SK-N-SH treated with all-trans-retinoic acid at 6 μM for 48 hours (cell line): ENCODE data around the gene MRPL17.

ENCODE experiments used
- ARNTL ChIP-seq: fragments of 450-650 bp; formaldehyde crosslinking; IDR thresholded peaks from 2 replicates; pipeline ENCODE4 v1.5.0; 2020; ENCODE audit warnings: low read depth, mild to moderate bottlenecking, moderate library complexity, borderline replicate concordance
- BACH2 ChIP-seq: fragments of 250-450 bp; sonication (Bioruptor Pico); IDR thresholded peaks from 2 replicates; pipeline ENCODE4 v1.9.0; 2021; ENCODE audit warnings: mild to moderate bottlenecking, borderline replicate concordance
- CSDC2 ChIP-seq: fragments of 250-450 bp; sonication (Bioruptor Pico); IDR thresholded peaks from 2 replicates; pipeline ENCODE4 v1.5.0; 2020; ENCODE audit warnings: mild to moderate bottlenecking, moderate library complexity
- PPARA ChIP-seq: fragments of 250-450 bp; sonication (Bioruptor Pico); IDR thresholded peaks from 2 replicates; pipeline ENCODE4 v1.5.0; 2020; ENCODE audit warnings: mild to moderate bottlenecking, borderline replicate concordance
- ZC3H10 ChIP-seq: fragments of 250-450 bp; sonication (Bioruptor Pico); IDR thresholded peaks from 2 replicates; pipeline ENCODE4 v1.5.1; 2021; ENCODE audit warnings: mild to moderate bottlenecking, moderate library complexity
- ZFP3 ChIP-seq: fragments of 250-450 bp; sonication (Bioruptor Pico); IDR thresholded peaks from 2 replicates; pipeline ENCODE4 v1.5.0; 2020; ENCODE audit warnings: mild to moderate bottlenecking, moderate library complexity
- ZNF70 ChIP-seq: fragments of 450-650 bp; formaldehyde crosslinking; IDR thresholded peaks from 2 replicates; pipeline ENCODE4 v1.5.0; 2020; ENCODE audit warnings: mild to moderate bottlenecking, moderate library complexity
- TF ChIP-seq, protein P1 (sequence below): fragments of 250-450 bp; sonication (Bioruptor Pico); IDR thresholded peaks from 2 replicates; pipeline ENCODE4 v1.5.1; 2020; ENCODE audit warnings: low read depth, mild to moderate bottlenecking, moderate library complexity
- TF ChIP-seq, protein P2 (sequence below): fragments of 250-450 bp; sonication (Bioruptor Pico); IDR thresholded peaks from 2 replicates; pipeline ENCODE4 v1.8.0; 2021; ENCODE audit warnings: low read depth, mild to moderate bottlenecking, moderate library complexity, borderline replicate concordance

DNA sequence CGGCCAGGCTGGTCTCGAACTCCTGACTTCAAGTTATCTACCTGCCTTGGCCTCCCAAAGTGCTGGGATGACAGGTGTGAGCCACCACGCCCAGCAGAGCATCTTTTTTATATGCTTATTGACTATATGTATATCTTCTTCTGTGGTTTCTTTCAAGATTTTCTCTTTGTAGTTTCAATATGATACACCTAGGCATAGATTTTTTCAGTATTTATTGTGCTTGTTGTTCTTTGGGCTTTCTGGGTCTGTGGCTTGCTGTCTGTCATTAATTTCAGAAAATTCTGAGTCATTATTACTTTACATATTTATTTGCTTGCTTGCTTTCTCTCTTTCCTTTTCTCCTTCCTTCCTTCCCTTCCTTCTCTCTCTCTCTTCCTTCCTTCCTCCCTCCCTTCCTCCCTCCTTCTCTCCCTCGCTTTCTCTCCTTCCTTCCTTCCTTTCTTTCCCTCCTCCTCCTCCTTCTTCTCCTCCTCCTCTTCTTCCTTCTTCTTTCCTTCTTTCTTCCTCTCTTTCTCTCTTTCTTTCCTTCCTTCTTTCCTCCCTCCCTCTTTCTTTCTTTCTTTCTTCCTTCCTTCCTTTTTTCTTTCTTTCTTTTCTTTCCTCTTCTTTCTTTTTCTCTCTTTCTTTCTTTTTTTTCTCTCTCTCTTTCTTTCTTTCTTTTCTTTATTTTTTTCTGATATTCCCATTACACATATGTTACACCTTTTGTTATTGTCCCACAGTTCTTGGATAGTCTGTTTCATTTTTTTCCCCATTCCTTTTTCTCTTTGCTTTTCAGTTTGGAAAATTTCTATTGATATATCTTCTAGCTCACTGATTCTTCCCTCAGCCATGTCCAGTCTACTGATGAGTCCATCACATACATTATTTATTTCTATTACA, 16.6 kb downstream of the MRPL17 start:
- TF ChIP-seq ZFP3 (CRISPR knock-in tag) (no peak), PPARA (CRISPR knock-in tag) (no peak), ZC3H10 (CRISPR knock-in tag) (no peak), BACH2 (CRISPR knock-in tag) (no peak), ARNTL (no peak), CSDC2 (CRISPR knock-in tag) (no peak), ZNF70 (CRISPR knock-in tag) (no peak)
- TF ChIP-seq, protein P1, sequence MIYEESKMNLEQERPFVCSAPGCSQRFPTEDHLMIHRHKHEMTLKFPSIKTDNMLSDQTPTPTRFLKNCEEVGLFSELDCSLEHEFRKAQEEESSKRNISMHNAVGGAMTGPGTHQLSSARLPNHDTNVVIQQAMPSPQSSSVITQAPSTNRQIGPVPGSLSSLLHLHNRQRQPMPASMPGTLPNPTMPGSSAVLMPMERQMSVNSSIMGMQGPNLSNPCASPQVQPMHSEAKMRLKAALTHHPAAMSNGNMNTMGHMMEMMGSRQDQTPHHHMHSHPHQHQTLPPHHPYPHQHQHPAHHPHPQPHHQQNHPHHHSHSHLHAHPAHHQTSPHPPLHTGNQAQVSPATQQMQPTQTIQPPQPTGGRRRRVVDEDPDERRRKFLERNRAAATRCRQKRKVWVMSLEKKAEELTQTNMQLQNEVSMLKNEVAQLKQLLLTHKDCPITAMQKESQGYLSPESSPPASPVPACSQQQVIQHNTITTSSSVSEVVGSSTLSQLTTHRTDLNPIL (CRISPR knock-in tag): no peak
- TF ChIP-seq, protein P2, sequence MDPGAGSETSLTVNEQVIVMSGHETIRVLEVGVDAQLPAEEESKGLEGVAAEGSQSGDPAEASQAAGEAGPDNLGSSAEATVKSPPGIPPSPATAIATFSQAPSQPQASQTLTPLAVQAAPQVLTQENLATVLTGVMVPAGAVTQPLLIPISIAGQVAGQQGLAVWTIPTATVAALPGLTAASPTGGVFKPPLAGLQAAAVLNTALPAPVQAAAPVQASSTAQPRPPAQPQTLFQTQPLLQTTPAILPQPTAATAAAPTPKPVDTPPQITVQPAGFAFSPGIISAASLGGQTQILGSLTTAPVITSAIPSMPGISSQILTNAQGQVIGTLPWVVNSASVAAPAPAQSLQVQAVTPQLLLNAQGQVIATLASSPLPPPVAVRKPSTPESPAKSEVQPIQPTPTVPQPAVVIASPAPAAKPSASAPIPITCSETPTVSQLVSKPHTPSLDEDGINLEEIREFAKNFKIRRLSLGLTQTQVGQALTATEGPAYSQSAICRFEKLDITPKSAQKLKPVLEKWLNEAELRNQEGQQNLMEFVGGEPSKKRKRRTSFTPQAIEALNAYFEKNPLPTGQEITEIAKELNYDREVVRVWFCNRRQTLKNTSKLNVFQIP (CRISPR knock-in tag): no peak
